ENCODE data around the gene PALD1.

DNA sequence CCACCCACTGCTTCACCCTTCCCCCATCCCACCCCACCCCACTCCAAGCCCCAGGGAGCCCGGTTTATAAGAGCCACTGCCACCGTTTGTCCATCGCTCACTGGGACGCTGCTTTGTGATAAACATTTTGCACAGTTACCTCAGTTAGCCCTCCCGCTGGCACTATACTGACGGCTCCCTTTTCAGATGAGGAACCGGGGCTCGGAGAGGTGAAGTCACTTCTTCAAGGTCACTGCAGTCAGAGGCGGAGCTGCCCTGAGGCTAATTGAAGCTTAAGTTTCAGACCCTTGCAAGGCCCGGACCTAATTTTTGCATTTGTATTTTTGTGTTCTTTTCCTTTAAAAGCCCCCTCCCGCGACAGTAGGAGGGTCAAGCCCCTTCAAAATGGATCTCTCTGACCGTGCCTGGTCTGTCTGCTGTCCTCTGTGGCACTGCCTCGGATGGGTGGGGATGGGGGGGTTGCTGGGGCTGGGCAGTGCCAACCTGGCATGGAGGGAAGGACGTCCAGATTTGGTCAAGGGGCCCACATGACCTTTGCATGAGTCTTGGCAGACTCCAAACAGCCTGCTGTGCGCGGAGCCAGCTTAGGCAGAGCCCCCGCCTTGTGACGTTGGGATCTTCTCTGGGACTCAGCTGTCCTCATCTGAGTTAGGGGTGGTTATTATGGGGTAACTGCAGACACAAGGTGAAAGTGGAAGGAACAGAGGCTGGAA lies 19.4 kb upstream of the PALD1 start:
- TF ChIP-seq, protein P1, sequence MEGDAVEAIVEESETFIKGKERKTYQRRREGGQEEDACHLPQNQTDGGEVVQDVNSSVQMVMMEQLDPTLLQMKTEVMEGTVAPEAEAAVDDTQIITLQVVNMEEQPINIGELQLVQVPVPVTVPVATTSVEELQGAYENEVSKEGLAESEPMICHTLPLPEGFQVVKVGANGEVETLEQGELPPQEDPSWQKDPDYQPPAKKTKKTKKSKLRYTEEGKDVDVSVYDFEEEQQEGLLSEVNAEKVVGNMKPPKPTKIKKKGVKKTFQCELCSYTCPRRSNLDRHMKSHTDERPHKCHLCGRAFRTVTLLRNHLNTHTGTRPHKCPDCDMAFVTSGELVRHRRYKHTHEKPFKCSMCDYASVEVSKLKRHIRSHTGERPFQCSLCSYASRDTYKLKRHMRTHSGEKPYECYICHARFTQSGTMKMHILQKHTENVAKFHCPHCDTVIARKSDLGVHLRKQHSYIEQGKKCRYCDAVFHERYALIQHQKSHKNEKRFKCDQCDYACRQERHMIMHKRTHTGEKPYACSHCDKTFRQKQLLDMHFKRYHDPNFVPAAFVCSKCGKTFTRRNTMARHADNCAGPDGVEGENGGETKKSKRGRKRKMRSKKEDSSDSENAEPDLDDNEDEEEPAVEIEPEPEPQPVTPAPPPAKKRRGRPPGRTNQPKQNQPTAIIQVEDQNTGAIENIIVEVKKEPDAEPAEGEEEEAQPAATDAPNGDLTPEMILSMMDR (IDR thresholded peaks at IDR 0.05): no peak
- no peak for TF ChIP-seq POLR2A (IDR thresholded peaks at IDR 0.05)

Data from right lobe of liver (tissue), 4 donors.